ENCODE results near the gene ATRN.

ATRN gene

DNA sequence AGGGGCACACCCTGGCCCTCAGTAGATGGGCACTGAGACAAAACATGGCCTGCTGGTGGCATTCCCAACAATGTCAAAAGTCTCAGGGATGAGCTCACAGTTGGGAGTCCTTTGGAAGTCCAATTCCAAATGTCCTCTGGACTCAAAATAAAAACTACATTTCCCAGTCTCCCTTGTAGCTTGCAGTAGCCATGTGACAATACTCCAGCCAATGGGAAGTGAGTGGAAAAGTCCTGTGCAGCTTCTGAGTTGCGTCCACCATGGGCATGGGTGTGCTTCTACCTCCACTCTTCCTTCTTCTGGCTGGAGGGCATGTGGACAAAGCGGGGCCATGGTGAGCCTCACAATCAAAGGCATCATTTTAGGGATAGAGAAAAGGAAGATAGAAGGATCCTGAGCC is 216.8 kb downstream of the ATRN start:
- Mint-ChIP-seq H3K4me1 (no peaks in the 10 kb centered on the region), H3K36me3 (no peaks in the 10 kb centered on the region), H3K27me3 (peaks cover 9% of the 10 kb centered on the region), H3K9me3 (no peaks in the 10 kb centered on the region), H3K27ac (no peak overlapping the region), H3K4me3 (no peak overlapping the region)

GRCh38 chr20:3689978-3690377 is 219.2 kb downstream of the ATRN start:
- Mint-ChIP-seq H3K27ac (no peak overlapping the region), H3K4me1 (no peaks in the 10 kb centered on the region), H3K36me3 (no peaks in the 10 kb centered on the region), H3K4me3 (no peak overlapping the region), H3K9me3 (no peaks in the 10 kb centered on the region), H3K27me3 (peaks cover 5% of the 10 kb centered on the region)

- Mint-ChIP-seq H3K9me3 (no peaks in the 10 kb centered on the region), H3K4me3 (no peak overlapping the region), H3K4me1 (no peaks in the 10 kb centered on the region), H3K27ac (no peak overlapping the region), H3K27me3 (peaks cover 3% of the 10 kb centered on the region), H3K36me3 (no peaks in the 10 kb centered on the region)
These were observed 219.6 kb downstream of the ATRN start for GRCh38 chr20:3690413-3690812.

DNA sequence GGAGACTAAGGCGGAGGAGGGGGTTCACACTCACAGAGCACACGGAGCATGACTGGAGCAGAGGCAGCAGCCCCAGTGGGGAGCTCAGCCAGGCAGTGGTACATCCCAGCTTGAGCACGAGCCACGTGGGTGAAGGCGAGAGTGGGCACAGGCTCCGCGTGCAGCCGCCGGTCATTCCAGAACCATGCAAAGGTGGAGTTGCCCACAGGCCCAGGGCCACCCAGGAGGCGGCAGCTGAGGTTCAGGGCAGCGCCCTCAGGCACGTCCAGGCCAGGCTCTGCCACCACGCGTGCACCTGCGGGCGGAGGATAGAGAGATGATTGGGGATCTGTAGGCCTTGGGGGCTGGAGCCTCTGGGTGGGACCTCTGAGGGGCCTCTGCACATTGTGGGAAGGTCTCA is 220.5 kb downstream of the ATRN start:
- Mint-ChIP-seq H3K27me3 (peaks cover 2% of the 10 kb centered on the region), H3K9me3 (no peaks in the 10 kb centered on the region), H3K36me3 (no peaks in the 10 kb centered on the region), H3K4me1 (no peaks in the 10 kb centered on the region), H3K4me3 (no peak overlapping the region), H3K27ac (no peak overlapping the region)

DNA sequence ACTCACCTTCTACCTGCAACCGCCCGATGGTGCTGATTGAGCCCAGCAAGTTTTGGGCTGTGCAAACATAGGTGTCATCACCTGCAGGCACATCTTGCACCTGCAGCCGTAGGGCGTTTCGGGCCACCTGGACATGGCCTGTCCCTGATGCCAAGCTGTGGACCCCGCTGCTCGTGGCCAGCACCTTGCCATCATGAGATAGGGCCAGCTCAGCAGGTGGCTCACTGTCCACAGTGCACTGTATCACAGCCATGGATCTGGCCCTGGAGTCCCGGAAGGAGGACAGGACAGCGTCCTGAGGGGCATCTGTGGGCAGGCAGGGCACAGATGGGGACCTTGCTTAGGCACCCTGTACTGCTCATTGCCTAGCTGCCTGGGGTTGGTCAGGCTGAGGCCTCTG is 221.1 kb downstream of the ATRN start:
- Mint-ChIP-seq H3K4me1 (no peaks in the 10 kb centered on the region), H3K9me3 (no peaks in the 10 kb centered on the region), H3K27ac (no peak overlapping the region), H3K36me3 (no peaks in the 10 kb centered on the region), H3K27me3 (no peaks in the 10 kb centered on the region), H3K4me3 (no peak overlapping the region)

DNA sequence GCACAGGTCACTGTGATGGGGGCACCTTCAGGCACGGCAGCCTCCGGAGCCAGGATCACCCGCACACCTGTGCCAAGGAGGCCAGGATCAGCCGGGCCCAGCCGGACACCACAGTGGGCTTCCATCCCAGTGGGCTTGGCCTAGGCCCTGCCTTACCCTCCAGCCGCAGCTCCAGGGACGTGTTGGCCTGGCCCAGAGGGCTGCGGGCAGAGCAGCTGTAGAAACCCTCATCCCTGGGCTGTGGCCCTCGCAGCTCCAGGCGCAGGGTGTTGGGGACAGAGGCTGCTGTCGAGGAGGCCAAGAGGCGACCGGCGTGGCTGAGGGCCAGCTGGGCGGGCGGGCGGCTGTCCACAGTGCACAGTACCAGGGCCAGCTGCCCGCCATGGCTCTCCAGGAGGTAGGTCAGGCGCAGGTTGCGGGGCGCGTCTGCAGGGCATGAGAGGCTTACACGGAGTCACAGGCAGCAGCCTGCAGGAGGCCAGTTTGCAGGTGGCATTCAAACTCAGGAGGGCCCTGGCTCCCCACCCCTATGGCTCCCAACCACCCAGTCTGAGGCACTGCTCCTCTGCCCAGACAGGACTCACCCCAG is 222.0 kb downstream of the ATRN start:
- Mint-ChIP-seq H3K4me3 (no peak overlapping the region), H3K36me3 (no peaks in the 10 kb centered on the region), H3K9me3 (no peaks in the 10 kb centered on the region), H3K4me1 (no peaks in the 10 kb centered on the region), H3K27me3 (no peaks in the 10 kb centered on the region), H3K27ac (no peak overlapping the region)

- Mint-ChIP-seq H3K9me3 (no peaks in the 10 kb centered on the region), H3K36me3 (no peaks in the 10 kb centered on the region), H3K4me1 (no peaks in the 10 kb centered on the region), H3K4me3 (no peak overlapping the region), H3K27ac (no peak overlapping the region), H3K27me3 (no peaks in the 10 kb centered on the region)
These were observed 222.6 kb downstream of the ATRN start for GRCh38 chr20:3693376-3693775.

DNA sequence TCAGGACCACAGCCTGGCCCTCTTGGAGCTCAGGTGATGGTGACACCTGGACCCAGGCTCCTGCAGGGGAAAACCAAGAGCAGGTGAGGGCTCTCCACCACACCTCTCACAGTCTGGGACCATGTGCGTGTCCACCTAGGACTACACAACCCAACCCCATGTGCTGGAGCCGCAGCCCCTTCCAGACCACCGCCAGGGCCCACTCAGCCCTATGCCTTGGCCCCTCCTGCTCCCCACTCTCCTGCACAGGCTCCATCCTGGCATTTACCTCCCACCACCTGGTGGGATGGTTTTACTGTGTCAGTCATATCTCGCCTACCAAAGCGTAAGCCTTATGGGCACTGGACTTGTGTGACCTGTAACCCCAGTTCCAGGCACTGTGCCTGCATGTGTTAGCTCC is 224.0 kb downstream of the ATRN start:
- H3K27me3 Mint-ChIP-seq, result no peaks in the 10 kb centered on the region
- H3K4me1 Mint-ChIP-seq, result no peaks in the 10 kb centered on the region
- no peaks in the 10 kb centered on the region for H3K36me3 Mint-ChIP-seq
- no peak overlapping the region for H3K27ac Mint-ChIP-seq
- H3K4me3 Mint-ChIP-seq, result no peak overlapping the region
- no peaks in the 10 kb centered on the region for H3K9me3 Mint-ChIP-seq

GRCh38 chr20:3696200-3696599 is 225.4 kb downstream of the ATRN start:
- Mint-ChIP-seq H3K27ac (no peak overlapping the region), H3K9me3 (no peaks in the 10 kb centered on the region), H3K4me1 (no peaks in the 10 kb centered on the region), H3K4me3 (no peak overlapping the region), H3K27me3 (no peaks in the 10 kb centered on the region), H3K36me3 (no peaks in the 10 kb centered on the region)

GRCh38 chr20:3696745-3697587 is 226.1 kb downstream of the ATRN start:
- H3K4me1 Mint-ChIP-seq, result no peaks in the 10 kb centered on the region
- no peaks in the 10 kb centered on the region for H3K9me3 Mint-ChIP-seq
- no peak overlapping the region for H3K27ac Mint-ChIP-seq
- H3K4me3 Mint-ChIP-seq, result no peak overlapping the region
- no peaks in the 10 kb centered on the region for H3K27me3 Mint-ChIP-seq
- H3K36me3 Mint-ChIP-seq, result no peaks in the 10 kb centered on the region

DNA sequence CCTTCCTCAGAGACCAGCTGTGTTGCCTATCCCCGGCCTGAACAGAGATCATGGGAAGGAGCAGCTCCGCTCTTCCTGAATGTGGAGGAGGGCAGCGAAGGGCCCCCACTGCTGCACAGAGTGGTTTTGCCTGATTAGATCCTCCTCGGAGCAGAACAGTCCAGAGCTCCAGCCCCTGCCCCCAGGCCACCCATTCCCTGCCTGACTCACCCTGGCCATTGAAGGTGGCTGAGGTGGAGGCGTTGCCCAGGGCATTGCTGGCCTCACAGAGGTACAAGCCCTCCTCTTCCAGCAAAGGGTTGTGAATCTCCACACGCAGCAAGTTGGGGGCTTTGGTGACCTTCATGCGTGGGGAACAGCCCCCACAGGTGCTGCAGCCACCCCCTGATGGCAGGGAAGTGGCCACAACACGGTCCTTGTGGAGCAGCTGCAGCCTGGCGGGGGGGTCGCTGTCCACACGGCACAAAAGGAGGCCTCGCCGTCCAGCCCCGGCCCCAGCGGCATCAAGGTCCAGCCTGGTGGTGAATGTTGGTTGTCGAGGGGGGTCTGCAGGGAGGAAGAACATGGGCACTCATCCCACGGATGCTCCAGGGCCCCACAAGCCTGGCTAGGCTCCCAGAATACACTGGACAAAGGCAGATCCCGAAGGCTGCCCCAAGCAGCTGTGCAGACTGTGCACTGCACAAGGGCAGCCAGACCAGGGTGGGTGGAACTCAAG is 226.9 kb downstream of the ATRN start:
- Mint-ChIP-seq H3K36me3 (no peaks in the 10 kb centered on the region), H3K27ac (no peak overlapping the region), H3K4me3 (no peak overlapping the region), H3K27me3 (no peaks in the 10 kb centered on the region), H3K4me1 (no peaks in the 10 kb centered on the region), H3K9me3 (no peaks in the 10 kb centered on the region)

GRCh38 chr20:3698591-3699001 is 227.8 kb downstream of the ATRN start:
- Mint-ChIP-seq H3K36me3 (no peaks in the 10 kb centered on the region), H3K4me3 (no peak overlapping the region), H3K4me1 (no peaks in the 10 kb centered on the region), H3K9me3 (no peaks in the 10 kb centered on the region), H3K27me3 (no peaks in the 10 kb centered on the region), H3K27ac (no peak overlapping the region)

DNA sequence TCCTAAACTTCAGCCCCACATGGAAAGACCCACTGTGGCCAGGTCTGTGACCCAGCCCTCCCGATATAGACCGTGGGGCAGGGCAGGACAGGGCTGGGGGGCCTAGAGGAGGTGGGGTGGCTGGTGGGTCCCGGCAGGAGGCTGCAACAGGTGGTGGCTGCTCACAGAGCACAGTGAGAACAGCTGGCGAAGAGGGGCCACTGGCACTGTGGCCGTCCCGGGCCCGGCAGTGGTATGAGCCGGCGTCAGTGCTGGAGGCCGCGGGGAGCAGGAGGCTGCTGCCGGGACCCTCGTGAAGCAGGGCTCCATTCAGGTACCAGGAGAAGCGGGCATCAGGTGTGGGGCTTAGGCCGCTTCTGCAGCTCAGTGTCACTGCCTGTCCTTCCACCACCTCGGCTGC is 228.2 kb downstream of the ATRN start:
- Mint-ChIP-seq H3K4me3 (no peak overlapping the region), H3K27me3 (no peaks in the 10 kb centered on the region), H3K27ac (no peak overlapping the region), H3K36me3 (no peaks in the 10 kb centered on the region), H3K4me1 (no peaks in the 10 kb centered on the region), H3K9me3 (no peaks in the 10 kb centered on the region)
